ENCODE measurements around the gene MANBA. TPM values are rescaled to one million over a fixed set of nuclear protein-coding genes. Genes with fewer than 3 reads are reported as not detected.

Gene MANBA
- total and polyA plus RNA-seq, 9 donors = 15.6 to 32.7 (median 24.5) TPM

DNA sequence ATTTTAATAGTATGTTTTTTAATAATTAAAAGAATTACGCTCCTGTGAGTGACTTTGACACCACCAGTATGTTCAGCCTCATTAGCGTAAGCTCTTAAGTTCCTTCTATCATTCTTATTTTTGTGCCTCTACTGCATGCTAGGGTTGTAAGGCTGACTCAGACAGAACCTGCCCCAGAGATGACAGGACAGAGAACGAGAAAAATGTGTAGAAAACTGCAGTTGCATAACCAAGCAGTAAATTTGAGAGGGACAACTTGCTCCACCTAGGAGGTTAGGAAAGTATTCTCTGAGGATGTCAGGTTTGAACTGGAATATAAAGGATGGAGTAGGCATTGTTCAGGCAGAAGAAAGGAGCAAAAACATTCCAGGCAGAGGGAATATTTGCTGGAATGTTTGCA, 160.9 kb downstream of the MANBA start:
- H3K4me3 ChIP-seq = no peak overlapping the region
- H3K4me1 ChIP-seq (ENCODE audit: insufficient read depth) = peaks cover 2% of the 10 kb centered on the region
- no peaks in the 10 kb centered on the region for H3K27me3 ChIP-seq
- H3K9me3 ChIP-seq = no peaks in the 10 kb centered on the region
- no peaks in the 10 kb centered on the region for H3K36me3 ChIP-seq
- WGBS, 3 donors = 79 to 90% (median 89%) methylated on average over 3 of the region's 3 CpGs
- TF ChIP-seq, protein P1, sequence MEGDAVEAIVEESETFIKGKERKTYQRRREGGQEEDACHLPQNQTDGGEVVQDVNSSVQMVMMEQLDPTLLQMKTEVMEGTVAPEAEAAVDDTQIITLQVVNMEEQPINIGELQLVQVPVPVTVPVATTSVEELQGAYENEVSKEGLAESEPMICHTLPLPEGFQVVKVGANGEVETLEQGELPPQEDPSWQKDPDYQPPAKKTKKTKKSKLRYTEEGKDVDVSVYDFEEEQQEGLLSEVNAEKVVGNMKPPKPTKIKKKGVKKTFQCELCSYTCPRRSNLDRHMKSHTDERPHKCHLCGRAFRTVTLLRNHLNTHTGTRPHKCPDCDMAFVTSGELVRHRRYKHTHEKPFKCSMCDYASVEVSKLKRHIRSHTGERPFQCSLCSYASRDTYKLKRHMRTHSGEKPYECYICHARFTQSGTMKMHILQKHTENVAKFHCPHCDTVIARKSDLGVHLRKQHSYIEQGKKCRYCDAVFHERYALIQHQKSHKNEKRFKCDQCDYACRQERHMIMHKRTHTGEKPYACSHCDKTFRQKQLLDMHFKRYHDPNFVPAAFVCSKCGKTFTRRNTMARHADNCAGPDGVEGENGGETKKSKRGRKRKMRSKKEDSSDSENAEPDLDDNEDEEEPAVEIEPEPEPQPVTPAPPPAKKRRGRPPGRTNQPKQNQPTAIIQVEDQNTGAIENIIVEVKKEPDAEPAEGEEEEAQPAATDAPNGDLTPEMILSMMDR (IDR thresholded peaks at IDR 0.05) = no peak
- no peak for TF ChIP-seq POLR2A (IDR thresholded peaks at IDR 0.05)
- no peak for TF ChIP-seq EP300 (IDR thresholded peaks at IDR 0.05)
- H3K27ac ChIP-seq = no peak overlapping the region
- intact Hi-C loops (cut with DNase I) = no loop called here
- no peak for DNase-seq

GRCh38 chr4:102599455-102599854, 161.3 kb downstream of the MANBA start:
- Histone ChIP-seq H3K4me1 (ENCODE audit: insufficient read depth) (peaks cover 2% of the 10 kb centered on the region), H3K36me3 (no peaks in the 10 kb centered on the region), H3K27me3 (no peaks in the 10 kb centered on the region), H3K4me3 (no peak overlapping the region), H3K9me3 (no peaks in the 10 kb centered on the region), H3K27ac (no peak overlapping the region)
- WGBS, 3 donors = 74 to 80% (median 78%) methylated on average over 4 of the region's 4 CpGs
- TF ChIP-seq EP300 (IDR thresholded peaks at IDR 0.05) (no peak), POLR2A (IDR thresholded peaks at IDR 0.05) (no peak)
- TF ChIP-seq, protein P1 (IDR thresholded peaks at IDR 0.05) = no peak
- intact Hi-C loops (cut with DNase I) = no loop called here
- DNase-seq = no peak

- 84 to 89% (median 88%) methylated on average over 6 of the region's 6 CpGs for WGBS, 3 donors
- no peak overlapping the region for H3K27ac ChIP-seq
- H3K4me1 ChIP-seq (ENCODE audit: insufficient read depth) = peaks cover 2% of the 10 kb centered on the region
- intact Hi-C loops (cut with DNase I) = no loop called here
- TF ChIP-seq EP300 (IDR thresholded peaks at IDR 0.05) (no peak), POLR2A (IDR thresholded peaks at IDR 0.05) (no peak)
- TF ChIP-seq, protein P1 (IDR thresholded peaks at IDR 0.05) = no peak
- DNase-seq = no peak
- no peak overlapping the region for H3K4me3 ChIP-seq
- H3K27me3 ChIP-seq = no peaks in the 10 kb centered on the region
- H3K36me3 ChIP-seq = no peaks in the 10 kb centered on the region
- no peaks in the 10 kb centered on the region for H3K9me3 ChIP-seq
These were observed 161.9 kb downstream of the MANBA start for GRCh38 chr4:102598762-102599374.

- 63 to 80% (median 79%) methylated on average over 1 of the region's 1 CpG for WGBS, 3 donors
- no peak for DNase-seq
- no peak overlapping the region for H3K27ac ChIP-seq
- no peaks in the 10 kb centered on the region for H3K27me3 ChIP-seq
- H3K9me3 ChIP-seq = no peaks in the 10 kb centered on the region
- H3K4me1 ChIP-seq (ENCODE audit: insufficient read depth) = peaks cover 2% of the 10 kb centered on the region
- no peak overlapping the region for H3K4me3 ChIP-seq
- intact Hi-C loops (cut with DNase I) = no loop called here
- no peaks in the 10 kb centered on the region for H3K36me3 ChIP-seq
- no peak for TF ChIP-seq POLR2A (IDR thresholded peaks at IDR 0.05)
- TF ChIP-seq EP300 (IDR thresholded peaks at IDR 0.05) = no peak
- TF ChIP-seq, protein P1 (IDR thresholded peaks at IDR 0.05) = no peak
These were observed 162.5 kb downstream of the MANBA start for GRCh38 chr4:102598086-102598761.

All from ovary (tissue), 9 donors.